ENCODE results near the gene EXOC6.

DNA sequence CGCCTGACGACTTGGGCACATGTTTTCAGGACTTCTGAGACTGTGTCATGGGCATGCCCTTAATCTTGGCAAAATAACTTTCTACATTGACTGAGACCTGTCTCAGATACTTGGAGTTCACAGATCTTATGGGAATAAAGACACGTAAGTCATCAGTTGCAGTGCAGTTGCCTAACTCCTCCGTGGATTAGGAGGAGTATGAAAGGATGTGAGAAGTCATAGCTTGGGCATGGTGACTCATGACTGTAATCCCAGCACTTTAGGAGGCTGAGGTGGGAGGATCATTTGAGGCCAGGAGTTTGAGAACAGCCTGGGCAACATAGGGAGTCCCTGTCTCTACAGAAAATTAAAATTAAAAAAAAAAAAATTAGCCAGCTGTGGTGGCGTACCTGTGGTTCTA lies 49.6 kb downstream of the EXOC6 start:
- no peak for TF ChIP-seq EZH2 (IDR thresholded peaks at IDR 0.05; ENCODE audit: low read depth)
- TF ChIP-seq, protein P1, sequence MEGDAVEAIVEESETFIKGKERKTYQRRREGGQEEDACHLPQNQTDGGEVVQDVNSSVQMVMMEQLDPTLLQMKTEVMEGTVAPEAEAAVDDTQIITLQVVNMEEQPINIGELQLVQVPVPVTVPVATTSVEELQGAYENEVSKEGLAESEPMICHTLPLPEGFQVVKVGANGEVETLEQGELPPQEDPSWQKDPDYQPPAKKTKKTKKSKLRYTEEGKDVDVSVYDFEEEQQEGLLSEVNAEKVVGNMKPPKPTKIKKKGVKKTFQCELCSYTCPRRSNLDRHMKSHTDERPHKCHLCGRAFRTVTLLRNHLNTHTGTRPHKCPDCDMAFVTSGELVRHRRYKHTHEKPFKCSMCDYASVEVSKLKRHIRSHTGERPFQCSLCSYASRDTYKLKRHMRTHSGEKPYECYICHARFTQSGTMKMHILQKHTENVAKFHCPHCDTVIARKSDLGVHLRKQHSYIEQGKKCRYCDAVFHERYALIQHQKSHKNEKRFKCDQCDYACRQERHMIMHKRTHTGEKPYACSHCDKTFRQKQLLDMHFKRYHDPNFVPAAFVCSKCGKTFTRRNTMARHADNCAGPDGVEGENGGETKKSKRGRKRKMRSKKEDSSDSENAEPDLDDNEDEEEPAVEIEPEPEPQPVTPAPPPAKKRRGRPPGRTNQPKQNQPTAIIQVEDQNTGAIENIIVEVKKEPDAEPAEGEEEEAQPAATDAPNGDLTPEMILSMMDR (conservative IDR thresholded peaks at IDR 0.05) = no peak

Data from PC-9 (cell line).